NCI-H748 (cell line): ENCODE results near the gene RAB9B.
A peak's percentile ranks its signal among the peaks of the same experiment; 100 is the strongest.
"Not testable (repeated sequence)": the region's sequence is repeated elsewhere in the genome, so short reads cannot be mapped to it uniquely, and the experiment has no call there.

Source experiments
- DNase-seq: peaks from one replicate; lab custom pipeline; 2025; ENCODE audit not compliant: unreplicated experiment; lab: John Stamatoyannopoulos, UW

RAB9B gene

DNA sequence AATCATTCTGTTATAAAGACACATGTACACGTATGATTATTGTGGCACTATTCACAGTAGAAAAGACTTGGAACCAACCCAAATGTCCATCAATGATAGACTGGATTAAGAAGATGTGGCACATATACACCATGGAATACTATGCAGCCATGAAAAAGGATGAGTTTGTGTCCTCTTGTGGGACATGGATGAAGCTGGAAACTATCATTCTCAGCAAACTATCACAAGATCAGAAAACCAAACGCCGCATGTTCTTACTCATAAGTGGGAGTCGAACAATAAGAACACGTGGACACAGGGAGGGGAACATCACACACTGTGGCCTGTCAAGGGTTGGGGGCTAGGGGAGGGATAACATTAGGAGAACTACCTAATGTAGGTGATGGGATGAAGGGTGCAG is 15.0 kb downstream of the RAB9B start:
- not testable (repeated sequence) for DNase-seq

DNA sequence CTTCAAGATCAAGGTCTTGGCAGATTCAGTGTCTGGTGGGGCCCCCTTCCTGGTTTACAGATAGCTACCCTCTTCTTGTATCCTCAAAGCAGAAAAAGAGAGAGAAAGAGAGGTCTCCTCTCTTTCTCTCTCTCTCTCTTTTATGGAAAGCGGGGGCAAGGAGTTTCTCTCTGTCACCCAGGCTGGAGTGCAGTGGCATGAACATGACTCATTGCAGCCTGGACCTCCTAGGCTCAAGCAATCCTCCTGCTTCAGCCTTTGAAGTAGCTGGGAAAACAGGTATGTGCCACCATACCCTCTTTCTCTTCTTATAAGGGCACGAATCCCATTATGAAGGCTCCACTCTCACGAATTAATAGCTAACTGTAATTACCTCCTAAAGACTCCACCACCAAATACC is 20.2 kb downstream of the RAB9B start:
- DNase-seq = no peak

DNA sequence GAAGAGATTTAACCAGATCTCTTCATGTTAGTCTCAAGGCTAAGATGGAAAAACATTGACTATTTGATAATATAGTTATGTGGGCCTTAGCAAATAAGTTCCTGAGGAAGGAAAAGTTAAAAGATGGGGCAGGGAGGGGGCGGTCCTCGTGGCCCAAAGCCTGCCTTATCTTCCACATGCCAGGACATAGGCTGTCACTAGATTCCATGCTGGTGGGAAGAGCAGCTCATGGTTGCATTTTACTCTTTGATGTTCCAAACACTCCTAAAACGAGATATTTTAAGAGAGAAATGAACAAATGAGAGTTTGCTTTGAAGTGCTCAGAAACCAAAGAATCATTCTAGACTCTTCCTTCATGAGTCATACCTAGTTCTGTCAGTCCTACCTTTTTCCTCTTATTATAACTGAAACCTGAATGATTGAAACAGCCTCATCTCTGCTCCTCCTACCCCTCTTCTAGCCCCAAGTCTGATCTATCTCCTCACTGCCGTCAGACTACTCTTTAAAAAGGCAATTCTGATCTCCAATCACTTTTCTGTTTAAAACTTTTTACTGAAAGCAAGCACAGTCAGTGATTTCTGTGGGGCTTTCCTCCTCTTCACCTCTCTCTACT is 25.1 kb downstream of the RAB9B start:
- no peak for DNase-seq

GRCh38 chrX:103805860-103806259 is 26.2 kb downstream of the RAB9B start:
- DNase-seq = no peak

GRCh38 chrX:103800318-103800717 is 31.7 kb downstream of the RAB9B start:
- no peak for DNase-seq

- DNase-seq = no peak
Measured at GRCh38 chrX:103797691-103798090, 34.4 kb downstream of the RAB9B start.

- DNase-seq = no peak
Measured at GRCh38 chrX:103794119-103794518, 37.9 kb downstream of the RAB9B start.

DNA sequence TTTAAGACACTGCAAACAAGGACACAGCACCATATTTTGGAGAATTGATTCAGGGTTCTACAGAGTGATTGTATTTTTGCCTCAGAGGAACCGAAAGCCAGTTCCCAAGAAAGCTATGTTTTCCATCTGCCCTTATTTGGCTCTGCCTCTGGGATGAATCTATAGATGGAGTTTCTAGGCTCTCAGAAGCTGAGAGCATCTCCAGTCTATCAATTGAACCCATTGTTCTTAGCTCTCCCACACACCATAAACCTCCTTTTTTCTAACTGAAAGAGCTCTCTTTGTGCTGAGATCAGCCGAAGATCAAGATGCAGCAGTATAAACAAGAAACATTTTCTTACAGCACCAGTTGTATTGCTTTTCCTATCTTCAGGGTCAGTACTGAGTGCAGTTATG is 38.5 kb downstream of the RAB9B start:
- no peak for DNase-seq

DNA sequence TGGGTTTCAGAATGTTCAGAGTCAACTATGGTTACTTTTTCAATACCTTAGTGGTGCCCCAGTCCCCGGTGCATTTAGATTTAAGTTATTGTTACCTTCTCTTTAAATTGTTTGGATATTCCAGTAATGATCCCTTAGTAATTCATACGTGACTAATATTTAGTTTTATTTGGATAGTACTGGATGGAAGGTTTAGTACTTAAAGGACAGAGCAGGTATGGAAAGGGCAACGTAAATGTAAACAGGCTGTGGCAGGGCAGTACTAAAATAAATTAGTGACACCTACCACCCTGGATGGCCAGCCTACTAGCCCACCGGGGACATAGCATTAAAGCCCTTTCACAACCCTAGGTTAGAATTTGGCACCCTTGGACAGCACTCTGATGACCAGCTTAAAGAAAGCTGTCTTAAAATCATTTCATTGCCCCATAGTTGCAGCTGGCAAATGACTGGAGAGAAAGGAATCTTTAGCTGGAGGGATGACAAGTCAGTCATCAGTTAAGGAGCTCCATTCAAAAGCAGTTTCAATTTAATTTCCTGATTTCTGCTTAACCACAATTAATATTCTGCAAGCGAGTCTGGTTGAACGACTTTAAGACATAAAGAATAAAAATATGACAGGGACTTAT is 39.0 kb downstream of the RAB9B start:
- no peak for DNase-seq

DNA sequence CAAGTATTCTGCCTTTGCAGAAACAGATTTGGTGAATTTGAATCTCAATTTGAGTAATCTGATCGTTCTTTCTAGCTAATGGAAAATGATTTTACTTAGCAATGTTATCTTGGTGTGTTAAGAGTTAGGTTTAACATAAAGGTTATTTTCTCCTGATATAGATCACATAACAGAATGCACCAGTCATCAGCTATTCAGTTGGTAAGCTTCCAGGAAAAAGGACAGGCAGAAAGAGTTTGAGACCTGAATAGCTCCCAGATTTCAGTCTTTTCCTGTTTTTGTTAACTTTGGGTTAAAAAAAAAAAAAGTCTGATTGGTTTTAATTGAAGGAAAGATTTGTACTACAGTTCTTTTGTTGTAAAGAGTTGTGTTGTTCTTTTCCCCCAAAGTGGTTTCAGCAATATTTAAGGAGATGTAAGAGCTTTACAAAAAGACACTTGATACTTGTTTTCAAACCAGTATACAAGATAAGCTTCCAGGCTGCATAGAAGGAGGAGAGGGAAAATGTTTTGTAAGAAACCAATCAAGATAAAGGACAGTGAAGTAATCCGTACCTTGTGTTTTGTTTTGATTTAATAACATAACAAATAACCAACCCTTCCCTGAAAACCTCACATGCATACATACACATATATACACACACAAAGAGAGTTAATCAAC is 40.1 kb downstream of the RAB9B start:
- no peak for DNase-seq

- peak; percentile 75 for DNase-seq
Measured at GRCh38 chrX:103791228-103791627, 40.8 kb downstream of the RAB9B start.

DNA sequence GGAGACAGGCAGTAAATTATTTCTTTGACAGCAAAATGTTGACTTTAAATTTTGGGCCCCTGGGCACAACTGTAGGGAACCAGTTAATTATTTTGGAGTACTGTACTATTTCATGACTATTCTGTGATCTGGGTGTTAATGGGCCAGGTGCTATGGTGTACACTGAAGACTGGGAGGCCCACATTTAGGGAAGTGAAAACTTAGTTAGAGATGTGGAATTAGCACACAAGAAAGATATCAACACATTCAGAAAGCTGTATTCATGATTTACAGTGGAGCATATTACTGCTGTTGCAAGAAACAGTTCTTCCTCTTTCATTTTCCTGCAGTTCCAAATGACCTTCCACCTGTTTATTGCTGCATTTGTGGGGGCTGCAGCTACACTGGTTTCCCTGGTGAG is 43.1 kb downstream of the RAB9B start:
- DNase-seq = no peak

- no peak for DNase-seq
Measured at GRCh38 chrX:103783971-103784370, 48.1 kb downstream of the RAB9B start.

DNA sequence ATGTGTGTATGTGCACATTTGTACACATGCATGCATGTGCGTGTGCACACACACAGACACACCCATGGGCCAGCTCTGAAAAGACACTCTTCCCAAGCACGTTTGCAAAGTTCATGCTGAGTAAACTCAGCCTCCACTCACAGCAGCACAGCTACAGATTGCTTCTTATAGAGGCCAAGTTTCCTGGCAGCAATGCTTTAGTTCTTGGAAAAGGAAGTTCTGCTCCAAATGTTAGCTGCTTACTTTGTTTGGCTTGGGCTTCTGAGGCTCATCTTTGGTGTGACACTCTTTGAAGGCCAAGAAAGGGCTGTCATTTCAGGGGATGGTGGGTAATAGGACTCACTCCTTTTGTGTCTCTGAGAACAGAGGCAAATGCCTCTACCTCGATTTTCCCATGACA is 48.9 kb downstream of the RAB9B start:
- DNase-seq = no peak

DNA sequence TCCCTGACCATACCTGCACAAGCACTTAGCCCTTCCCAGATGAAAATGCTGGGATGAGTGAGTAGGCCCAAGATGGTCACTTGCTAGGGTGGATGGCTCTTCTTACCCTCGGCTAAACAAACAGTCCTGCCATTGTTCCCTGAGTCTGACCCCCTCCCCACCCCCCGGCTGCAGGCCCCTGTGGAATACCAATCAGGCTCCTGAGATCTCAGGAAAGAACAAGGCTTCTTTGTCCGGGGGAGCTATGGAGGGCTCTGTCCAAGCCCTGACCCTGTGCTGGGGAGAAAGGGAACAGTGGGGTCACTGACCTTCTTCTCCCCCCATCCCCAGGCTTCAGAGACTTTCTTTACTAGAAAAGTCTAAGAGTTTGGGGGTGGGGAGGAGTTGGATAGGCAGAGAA is 49.4 kb downstream of the RAB9B start:
- no peak for DNase-seq

DNA sequence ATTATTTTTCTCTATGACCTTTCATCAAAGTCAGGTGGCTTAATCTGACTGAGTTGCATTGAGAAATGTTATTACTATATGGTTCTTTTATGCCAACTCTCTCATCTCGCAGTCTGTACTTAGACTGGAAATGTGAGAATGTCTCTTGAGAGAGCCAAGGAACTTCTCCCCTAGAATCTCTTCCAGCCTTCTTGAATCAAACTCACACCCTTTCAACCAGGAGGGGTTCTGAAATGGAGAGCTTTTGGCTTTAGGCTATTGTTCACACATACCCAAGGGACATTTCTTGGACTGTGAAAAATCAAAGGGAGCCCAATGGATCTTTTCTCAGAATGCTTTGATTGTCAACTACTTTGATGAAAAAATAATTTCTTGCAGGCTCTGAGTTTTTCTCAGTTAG is 50.4 kb downstream of the RAB9B start:
- DNase-seq = no peak

DNA sequence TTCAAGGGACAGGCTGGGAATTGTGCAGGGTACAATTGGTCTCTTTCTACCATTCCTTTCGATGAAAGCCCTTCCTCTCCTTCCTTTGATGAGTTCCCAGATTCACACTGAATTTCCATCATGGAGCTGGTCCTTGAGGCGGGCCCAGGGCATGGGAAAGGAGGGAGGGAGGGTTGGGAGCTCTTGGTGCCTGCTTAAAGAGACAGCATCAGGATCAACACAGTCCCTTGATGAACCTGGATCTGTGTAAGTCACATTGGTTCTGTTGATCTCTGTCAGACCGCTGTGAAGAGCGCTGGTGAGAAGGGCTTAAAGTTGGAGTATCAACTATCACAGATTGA is 51.0 kb downstream of the RAB9B start:
- no peak for DNase-seq

DNA sequence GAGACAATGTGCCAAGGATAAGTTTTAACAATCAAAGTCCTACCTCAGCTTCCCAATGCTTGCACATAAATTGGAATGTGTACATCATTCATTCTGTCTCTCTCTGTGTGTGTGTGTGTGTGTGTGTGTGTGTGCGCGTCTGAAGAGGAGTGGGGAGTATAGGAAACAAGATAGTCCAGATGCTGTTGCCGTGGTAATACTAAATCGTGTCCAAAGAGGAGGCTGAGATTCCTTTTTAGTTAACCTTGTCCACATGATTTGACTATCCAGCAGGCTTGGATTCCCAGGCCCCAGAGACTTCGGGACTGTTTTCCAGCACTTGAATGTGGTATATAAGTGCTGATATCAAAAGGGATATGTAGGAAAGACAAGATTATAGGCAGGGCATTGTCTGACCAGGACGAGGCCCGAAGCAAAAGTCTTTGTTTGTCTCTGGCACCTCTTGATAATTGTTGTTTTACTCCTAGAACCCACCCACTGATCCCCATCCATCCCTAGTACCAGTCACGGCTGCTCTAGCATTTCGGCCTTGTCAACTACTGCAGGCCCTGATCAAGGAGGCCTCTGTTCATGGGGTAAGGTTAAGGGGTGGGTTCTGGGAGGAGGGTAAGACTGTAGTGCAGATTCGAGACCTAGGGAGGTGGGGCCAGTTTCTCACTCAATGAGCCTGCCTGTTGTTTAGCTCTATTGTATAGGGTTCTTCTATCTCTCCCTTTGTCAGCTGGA is 51.6 kb downstream of the RAB9B start:
- no peak for DNase-seq

DNA sequence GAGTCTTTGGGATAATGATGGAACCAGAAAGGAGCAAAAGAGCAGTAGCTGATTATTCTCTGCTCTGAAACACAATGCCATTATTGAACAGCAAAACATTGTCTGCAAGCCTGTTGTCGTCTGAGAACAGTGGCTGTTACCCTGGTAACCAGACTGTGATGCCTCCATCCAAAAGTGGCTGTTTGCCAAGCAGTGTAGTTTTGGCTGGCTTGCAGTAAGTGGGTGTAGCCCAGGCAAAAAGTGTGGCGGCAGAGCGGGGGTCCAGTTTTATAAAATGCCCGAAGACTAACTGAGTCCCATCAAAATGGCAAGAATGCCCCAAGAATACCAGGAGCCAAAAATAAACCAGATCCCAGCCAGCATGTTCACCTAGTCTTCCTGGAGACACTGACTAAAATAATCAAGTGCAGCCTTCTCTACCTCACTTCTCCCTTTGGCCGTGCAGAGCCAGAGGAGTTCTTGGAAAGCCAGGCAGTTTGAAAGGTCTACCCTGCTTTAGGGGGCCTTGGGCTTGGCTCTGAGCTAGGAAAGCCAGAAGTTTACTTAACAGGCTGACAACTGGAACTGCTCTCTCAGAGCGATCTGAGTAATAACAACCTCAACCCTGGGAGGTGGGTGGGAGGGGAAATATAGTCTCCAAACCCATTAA is 52.8 kb downstream of the RAB9B start:
- DNase-seq = peak; percentile 87

- no peak for DNase-seq
Measured at GRCh38 chrX:103776546-103776945, 55.5 kb downstream of the RAB9B start, which contains the start of gene PLP1. TSS of gene PLP1 (plus strand) at chrX:103776840. CDS start at chrX:103776996, 156 bp downstream.

DNA sequence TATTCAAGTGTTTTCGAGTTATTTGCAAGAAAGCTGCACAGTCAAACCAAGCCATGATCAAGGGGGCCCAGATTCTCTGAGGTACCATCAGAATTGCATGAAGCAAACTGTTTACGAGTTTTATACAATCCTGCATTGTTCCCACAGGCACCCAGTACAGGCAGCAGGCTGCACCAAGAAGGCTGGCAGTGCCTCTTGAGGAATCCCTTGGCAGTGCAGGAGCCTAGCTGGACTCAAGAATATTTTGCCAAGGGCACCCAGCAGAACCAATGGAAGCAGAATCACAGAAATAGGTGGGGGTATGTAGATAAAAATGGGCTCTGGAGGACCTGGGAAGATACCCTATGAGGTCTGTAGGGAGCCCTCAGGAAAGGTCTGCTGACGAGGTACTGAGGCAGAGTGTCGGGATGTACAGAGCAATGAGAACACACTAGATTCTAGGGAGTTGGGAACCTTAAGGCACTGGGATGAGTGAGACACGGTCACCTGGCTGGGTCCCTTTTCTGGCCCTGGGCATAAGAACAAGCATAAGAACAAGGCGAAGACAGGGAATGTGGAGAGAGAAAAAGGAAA is 57.9 kb downstream of the RAB9B start:
- DNase-seq = peak; percentile 51
